ENCODE measurements around the gene STX10.

The STX10 gene

DNA sequence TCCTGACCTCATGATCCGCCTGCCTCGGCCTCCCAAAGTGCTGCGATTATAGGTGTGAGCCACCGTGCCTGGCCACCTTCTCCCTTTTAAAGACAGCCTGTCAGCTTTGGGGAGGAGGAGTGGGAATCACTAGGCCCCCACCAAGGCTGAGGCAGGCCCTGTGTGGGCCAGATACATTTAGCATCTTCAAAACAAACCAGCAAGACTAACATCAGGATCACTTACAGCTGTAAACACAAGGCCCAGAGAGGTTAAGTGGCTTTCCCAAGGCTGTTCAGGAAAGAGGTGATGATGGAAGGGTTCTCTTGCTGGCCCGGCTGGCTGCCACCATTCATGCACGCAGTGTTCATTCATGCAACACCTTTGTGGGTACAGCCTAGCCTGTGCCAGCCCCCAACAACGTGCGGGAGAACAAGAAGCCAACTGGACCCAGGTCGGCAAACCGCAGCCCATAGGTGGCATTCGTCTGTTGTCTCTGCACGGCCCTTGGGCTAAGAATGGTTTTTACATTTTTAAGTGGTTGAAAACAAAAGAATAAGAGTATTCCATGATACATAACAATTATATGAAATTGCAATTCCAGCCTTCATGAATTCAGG lies 23.1 kb upstream of the STX10 start:
- H3K9me3 ChIP-seq (ENCODE audit: low read length): no peaks in the 10 kb centered on the region
- H3K4me2 ChIP-seq (ENCODE audit: low read length): no peak overlapping the region
- no peaks in the 10 kb centered on the region for H3K27me3 ChIP-seq (ENCODE audit: insufficient read depth, low read length)
- H3K4me1 ChIP-seq (ENCODE audit: insufficient read depth, low read length, severe bottlenecking): peaks cover 10% of the 10 kb centered on the region
- no peak overlapping the region for H3K27ac ChIP-seq (ENCODE audit: low read depth, low read length, poor library complexity, severe bottlenecking)
- H4K20me1 ChIP-seq (ENCODE audit: insufficient read depth, low read length): no peaks in the 10 kb centered on the region
- no peak for TF ChIP-seq EZH2 (IDR thresholded peaks at IDR 0.05; ENCODE audit: borderline replicate concordance, low read length)
- TF ChIP-seq, protein P1, sequence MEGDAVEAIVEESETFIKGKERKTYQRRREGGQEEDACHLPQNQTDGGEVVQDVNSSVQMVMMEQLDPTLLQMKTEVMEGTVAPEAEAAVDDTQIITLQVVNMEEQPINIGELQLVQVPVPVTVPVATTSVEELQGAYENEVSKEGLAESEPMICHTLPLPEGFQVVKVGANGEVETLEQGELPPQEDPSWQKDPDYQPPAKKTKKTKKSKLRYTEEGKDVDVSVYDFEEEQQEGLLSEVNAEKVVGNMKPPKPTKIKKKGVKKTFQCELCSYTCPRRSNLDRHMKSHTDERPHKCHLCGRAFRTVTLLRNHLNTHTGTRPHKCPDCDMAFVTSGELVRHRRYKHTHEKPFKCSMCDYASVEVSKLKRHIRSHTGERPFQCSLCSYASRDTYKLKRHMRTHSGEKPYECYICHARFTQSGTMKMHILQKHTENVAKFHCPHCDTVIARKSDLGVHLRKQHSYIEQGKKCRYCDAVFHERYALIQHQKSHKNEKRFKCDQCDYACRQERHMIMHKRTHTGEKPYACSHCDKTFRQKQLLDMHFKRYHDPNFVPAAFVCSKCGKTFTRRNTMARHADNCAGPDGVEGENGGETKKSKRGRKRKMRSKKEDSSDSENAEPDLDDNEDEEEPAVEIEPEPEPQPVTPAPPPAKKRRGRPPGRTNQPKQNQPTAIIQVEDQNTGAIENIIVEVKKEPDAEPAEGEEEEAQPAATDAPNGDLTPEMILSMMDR (IDR thresholded peaks at IDR 0.05; ENCODE audit: low read length): no peak
- no peaks in the 10 kb centered on the region for H3K79me2 ChIP-seq (ENCODE audit: insufficient read depth, low read length)
- H3K36me3 ChIP-seq (ENCODE audit: insufficient read depth, low read length): no peaks in the 10 kb centered on the region
- no peak overlapping the region for H3K9ac ChIP-seq (ENCODE audit: low read length)
- H3F3A ChIP-seq (ENCODE audit: insufficient read depth, low read length): no peaks in the 10 kb centered on the region
- H2AFZ ChIP-seq (ENCODE audit: low read length): no peak overlapping the region
- H3K9me2 ChIP-seq (ENCODE audit: low read depth, low read length): no peaks in the 10 kb centered on the region
- no peak overlapping the region for H3K4me3 ChIP-seq (ENCODE audit: low read depth, low read length, poor library complexity, severe bottlenecking)

DNA sequence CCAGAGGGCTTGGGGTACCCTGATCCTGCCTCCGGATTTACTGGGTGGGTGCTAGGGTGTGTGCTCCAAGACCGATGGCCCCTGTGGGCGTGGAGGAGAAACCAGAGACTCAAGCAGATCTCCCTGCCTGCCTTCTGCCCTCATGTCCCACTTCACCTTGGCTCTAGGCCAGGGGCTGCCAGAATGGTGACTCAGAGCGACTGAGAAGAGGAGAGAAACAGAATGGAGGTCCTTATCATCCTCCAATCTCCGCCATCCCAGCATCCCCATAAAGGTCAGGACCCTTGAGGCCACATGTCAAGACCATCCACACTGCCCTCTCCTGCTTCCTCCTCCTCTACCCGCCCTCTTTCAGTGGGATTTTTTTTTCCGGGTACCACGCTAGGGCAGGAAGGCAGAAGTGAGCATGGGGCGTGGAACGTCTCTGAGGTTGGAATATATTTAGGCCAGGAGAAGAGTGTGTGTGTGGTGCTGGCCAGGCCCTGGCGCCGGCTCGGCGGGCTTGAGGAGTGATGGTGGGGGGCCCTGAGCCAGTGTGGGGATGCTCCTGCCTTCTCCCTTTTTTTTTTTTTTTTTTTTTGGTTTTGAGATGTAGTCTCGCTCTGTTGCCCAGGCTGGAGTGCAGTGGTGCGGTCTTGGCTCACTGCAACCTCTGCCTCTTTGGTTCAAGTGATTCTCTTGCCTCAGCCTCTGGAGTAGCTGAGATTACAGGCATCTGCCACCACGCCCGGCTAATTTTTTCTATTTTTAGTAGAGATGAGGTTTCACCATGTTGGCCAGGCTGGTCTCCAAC lies 22.4 kb upstream of the STX10 start:
- no peaks in the 10 kb centered on the region for H3K27me3 ChIP-seq (ENCODE audit: insufficient read depth, low read length)
- H2AFZ ChIP-seq (ENCODE audit: low read length): no peak overlapping the region
- H3F3A ChIP-seq (ENCODE audit: insufficient read depth, low read length): no peaks in the 10 kb centered on the region
- no peak for TF ChIP-seq EZH2 (IDR thresholded peaks at IDR 0.05; ENCODE audit: borderline replicate concordance, low read length)
- TF ChIP-seq, protein P1 (IDR thresholded peaks at IDR 0.05; ENCODE audit: low read length): no peak
- no peaks in the 10 kb centered on the region for H3K9me2 ChIP-seq (ENCODE audit: low read depth, low read length)
- no peaks in the 10 kb centered on the region for H3K36me3 ChIP-seq (ENCODE audit: insufficient read depth, low read length)
- no peaks in the 10 kb centered on the region for H4K20me1 ChIP-seq (ENCODE audit: insufficient read depth, low read length)
- no peak overlapping the region for H3K9ac ChIP-seq (ENCODE audit: low read length)
- no peaks in the 10 kb centered on the region for H3K79me2 ChIP-seq (ENCODE audit: insufficient read depth, low read length)
- no peak overlapping the region for H3K4me2 ChIP-seq (ENCODE audit: low read length)
- H3K9me3 ChIP-seq (ENCODE audit: low read length): no peaks in the 10 kb centered on the region
- no peak overlapping the region for H3K4me3 ChIP-seq (ENCODE audit: low read depth, low read length, poor library complexity, severe bottlenecking)
- H3K4me1 ChIP-seq (ENCODE audit: insufficient read depth, low read length, severe bottlenecking): peaks cover 16% of the 10 kb centered on the region
- H3K27ac ChIP-seq (ENCODE audit: low read depth, low read length, poor library complexity, severe bottlenecking): no peak overlapping the region

DNA sequence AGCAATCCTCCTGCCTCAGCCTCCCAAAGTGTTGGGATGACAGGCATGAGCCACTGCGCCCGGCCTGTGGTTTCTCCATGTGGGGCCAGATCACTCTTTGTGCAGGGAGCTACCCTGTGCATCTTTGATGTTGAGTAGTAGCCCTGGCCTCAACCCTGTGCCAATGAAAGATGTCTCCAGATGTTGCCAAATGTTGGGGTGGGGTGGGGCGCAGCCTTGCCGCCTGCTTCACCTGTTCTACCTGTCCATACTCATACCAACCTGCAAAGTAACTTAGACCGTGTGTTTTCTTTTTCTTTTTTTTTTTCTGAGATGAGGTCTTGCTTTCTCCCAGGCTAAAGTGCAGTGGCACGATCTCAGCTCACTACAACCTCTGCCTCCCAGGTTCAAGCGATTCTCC lies 21.0 kb upstream of the STX10 start:
- H3K27me3 ChIP-seq (ENCODE audit: insufficient read depth, low read length): no peaks in the 10 kb centered on the region
- TF ChIP-seq, protein P1 (IDR thresholded peaks at IDR 0.05; ENCODE audit: low read length): no peak
- no peak for TF ChIP-seq EZH2 (IDR thresholded peaks at IDR 0.05; ENCODE audit: borderline replicate concordance, low read length)
- H3K79me2 ChIP-seq (ENCODE audit: insufficient read depth, low read length): no peaks in the 10 kb centered on the region
- no peaks in the 10 kb centered on the region for H3K36me3 ChIP-seq (ENCODE audit: insufficient read depth, low read length)
- H2AFZ ChIP-seq (ENCODE audit: low read length): no peak overlapping the region
- H3F3A ChIP-seq (ENCODE audit: insufficient read depth, low read length): no peaks in the 10 kb centered on the region
- H3K9me3 ChIP-seq (ENCODE audit: low read length): no peaks in the 10 kb centered on the region
- H3K4me2 ChIP-seq (ENCODE audit: low read length): no peak overlapping the region
- no peak overlapping the region for H3K27ac ChIP-seq (ENCODE audit: low read depth, low read length, poor library complexity, severe bottlenecking)
- H3K9ac ChIP-seq (ENCODE audit: low read length): no peak overlapping the region
- no peaks in the 10 kb centered on the region for H4K20me1 ChIP-seq (ENCODE audit: insufficient read depth, low read length)
- peaks cover 26% of the 10 kb centered on the region for H3K4me1 ChIP-seq (ENCODE audit: insufficient read depth, low read length, severe bottlenecking)
- H3K4me3 ChIP-seq (ENCODE audit: low read depth, low read length, poor library complexity, severe bottlenecking): no peak overlapping the region
- H3K9me2 ChIP-seq (ENCODE audit: low read depth, low read length): no peaks in the 10 kb centered on the region
